CD4-positive, alpha-beta T cell treated with Interleukin-10 for 1 hour (primary cell): ENCODE results near the gene SLC2A5.

Experiments
- DNase-seq: peaks from one replicate; pipeline ENCODE4 v3.0.0-alpha.2; 2020

The SLC2A5 gene

GRCh38 chr1:9088807-9089206 is 19.4 kb upstream of the SLC2A5 start:
- no peak for DNase-seq

DNA sequence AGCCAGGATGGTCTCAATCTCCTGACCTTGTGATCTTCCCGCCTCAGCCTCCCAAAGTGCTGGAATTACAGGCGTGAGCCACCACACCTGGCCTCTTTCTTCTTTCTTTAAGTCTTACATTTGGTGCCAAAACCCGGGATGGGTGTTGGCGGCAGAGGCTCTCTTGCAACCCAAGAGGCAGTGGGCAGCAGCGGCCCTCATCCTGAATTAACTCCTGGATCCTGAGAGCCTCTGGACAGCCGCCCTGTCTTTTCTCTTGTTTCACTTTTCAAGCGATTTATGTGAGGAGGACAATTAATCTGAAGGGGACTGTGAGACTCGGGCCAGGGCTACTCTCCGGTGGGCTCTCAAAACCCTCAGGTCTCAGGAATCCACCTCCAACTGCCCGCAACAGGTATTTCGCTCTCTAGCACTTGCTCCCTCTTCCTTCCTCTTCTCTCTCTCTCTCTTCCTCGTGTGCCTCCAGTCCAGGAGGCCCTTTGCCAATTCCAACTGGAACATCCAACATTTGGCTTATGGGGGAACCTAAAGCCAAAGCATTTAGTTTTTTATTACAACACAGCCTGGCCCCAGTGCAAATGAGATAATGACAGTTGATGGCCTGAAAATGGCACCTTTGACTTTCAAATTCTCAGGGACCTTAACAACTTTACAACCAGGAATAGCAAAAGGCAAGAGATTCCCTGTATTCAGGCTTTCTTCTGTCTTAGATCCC is 18.1 kb upstream of the SLC2A5 start:
- no peak for DNase-seq

- DNase-seq, result no peak
Measured at GRCh38 chr1:9086796-9087195, 17.4 kb upstream of the SLC2A5 start.

DNA sequence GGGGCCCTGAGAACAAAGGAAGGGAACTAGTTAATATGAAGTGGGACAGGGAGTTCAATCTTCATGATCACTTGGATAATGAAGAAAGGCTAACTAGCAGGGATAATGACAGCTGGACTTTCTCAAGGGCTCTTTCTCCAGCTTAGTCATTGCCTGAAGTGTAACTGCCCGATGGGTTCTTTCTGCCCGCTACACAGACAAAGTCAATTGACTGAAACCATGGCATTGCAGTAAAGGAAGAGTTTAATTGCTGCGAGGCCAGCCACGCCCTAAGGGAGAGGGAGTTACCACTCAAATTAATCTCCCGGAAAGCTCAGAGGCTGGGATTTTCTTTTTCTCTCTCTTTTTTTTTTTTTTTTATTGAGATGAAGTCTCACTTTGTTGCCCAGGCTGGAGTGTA is 16.6 kb upstream of the SLC2A5 start:
- no peak for DNase-seq

DNA sequence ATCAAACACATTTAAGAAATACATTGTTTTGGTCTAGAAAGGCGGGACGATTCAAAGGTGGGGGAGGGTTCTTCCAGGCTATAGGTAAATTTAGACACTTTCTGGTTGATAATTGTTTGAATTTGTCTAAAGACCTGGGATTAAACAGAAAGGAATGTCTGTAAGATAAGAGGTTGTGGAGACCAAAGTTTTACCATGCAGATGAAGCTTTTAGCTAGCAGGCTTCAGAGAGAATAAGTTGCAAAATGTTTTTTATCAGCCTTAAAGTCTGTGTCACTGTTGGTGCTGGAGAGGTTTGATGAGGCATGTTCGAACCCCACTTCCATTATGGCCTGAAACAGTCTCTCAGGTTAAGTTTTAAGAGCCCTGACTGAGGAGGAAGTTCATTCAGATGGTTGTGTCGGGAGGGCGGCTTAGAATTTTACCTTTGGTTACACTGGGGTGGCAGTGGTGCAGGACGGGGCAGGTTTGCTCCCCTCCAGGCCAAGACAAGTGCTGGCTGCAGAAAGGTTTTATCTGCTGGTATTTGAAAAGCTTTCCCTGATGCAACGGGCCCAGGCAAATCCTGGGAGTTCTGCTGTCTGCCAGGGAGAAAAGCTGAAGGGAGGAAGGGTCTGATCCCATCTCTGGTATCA is 16.0 kb upstream of the SLC2A5 start:
- no peak for DNase-seq

- no peak for DNase-seq
Measured at GRCh38 chr1:9084906-9085305, 15.5 kb upstream of the SLC2A5 start.

DNA sequence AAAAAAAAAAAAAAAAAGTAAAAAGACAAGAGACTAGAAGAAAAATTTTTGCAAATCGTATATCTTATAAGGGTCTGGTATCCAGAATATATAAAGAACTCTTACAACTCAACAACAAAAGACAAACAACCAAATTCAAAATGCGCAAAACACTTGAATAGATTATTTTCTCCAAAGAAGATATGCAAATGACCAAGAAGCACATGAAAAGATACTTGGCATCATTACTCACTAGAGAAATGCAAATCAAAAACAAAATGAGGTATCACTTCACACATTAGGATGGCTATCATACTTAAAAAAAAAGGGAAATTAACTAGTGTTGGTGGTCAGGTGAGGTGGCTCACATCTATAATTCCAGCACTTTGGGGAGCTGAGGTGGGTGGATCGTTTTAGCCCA is 12.0 kb upstream of the SLC2A5 start:
- DNase-seq, result no peak

- no peak for DNase-seq
Measured at GRCh38 chr1:9080705-9081291, 11.4 kb upstream of the SLC2A5 start.

GRCh38 chr1:9079988-9080704 is 10.7 kb upstream of the SLC2A5 start:
- no peak for DNase-seq

DNA sequence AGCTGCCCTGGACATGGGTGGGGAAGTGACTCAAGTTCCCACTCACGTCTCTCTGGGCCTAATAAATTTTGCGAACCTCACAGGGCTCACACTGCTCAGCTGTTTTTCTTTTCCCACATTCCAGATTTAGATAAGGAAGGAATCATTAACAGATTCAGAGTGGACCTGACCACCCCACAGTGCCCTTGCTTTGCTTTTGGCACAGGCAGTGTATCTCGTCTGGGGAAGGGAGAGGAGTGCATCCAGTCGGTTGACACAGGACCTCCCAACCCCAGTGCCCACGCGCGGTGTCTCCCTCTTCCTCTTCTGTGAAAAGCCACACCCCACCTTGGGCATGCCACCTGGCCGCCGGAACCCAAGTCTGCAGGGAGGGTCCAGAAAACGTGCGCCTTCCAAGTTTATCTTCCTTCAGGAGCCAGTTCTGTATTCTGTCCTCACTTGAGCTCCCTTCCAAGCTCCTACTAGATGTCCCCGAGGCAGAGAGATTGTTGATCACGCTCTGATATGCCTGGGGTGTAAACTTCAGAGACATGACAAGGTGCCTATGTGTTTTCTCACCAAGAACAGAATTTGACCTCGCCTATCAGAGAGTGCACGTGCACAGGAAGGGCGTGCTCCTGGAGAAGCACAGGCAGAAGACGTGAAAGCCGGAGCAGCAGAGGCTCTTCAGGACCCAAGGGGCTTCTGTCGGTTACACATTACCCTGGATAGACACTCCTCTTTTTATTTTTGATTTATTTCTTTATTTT is 9.5 kb upstream of the SLC2A5 start:
- no peak for DNase-seq

- no peak for DNase-seq
Measured at GRCh38 chr1:9078015-9078751, 8.7 kb upstream of the SLC2A5 start.

- no peak for DNase-seq
Measured at GRCh38 chr1:9075022-9075421, 5.6 kb upstream of the SLC2A5 start.

DNA sequence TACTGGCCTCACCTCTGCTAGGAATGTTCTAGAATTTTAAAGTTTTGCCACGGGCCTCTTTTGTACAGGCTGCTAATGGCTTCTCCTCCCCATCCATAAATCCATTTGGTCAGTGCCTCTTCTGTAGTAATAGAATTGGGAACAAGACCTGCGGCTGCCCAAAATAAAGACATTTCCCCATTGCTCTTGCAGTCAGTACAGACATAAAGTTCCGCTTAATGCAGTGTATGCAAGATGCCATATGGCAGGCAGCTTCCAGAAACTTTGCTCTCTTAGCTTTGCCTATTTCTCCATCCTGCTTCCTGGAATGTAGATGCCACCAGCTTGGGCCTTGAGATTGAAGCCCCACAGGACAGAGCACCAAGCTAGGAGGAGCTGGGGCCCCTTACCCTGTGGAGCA is 3.7 kb upstream of the SLC2A5 start:
- no peak for DNase-seq

GRCh38 chr1:9071554-9072235 is 2.3 kb upstream of the SLC2A5 start:
- DNase-seq, result no peak

DNA sequence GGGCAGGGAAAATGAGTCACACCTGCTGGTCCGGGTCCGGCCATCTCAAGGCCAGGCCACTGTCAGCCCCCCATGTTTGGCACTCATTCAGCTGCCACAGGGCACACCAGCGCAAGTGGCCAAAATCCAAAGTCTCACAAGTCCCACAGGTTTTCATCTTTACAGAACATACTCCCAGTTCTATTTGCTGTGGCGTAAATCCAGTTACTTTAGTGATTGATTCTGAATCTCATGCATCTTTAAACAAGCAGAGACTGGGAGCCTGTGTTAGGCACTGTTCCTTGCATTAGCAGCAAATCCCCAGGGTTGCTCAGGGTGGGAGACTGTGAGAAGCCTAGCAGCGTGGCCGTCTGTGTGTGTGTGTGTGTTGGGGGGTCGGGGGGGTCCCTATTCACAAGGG is 1.1 kb upstream of the SLC2A5 start:
- no peak for DNase-seq

DNA sequence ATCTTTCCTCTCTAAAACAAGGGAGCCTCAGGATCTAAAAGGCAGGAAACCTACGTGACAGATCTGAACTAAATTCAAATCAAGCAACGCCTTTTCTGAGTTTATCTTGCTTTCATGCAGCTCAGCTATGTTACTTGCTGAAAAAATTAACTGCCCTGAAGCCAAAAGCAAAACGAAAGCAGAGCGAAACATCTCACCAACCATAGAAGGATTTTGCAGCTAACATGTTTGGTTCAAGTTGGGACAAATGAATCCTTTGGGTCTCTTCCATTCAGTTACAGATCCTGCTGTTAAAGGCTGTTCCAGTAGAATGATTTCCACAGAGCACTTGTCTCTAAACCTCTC is 482 bp downstream of the SLC2A5 start:
- no peak for DNase-seq

DNA sequence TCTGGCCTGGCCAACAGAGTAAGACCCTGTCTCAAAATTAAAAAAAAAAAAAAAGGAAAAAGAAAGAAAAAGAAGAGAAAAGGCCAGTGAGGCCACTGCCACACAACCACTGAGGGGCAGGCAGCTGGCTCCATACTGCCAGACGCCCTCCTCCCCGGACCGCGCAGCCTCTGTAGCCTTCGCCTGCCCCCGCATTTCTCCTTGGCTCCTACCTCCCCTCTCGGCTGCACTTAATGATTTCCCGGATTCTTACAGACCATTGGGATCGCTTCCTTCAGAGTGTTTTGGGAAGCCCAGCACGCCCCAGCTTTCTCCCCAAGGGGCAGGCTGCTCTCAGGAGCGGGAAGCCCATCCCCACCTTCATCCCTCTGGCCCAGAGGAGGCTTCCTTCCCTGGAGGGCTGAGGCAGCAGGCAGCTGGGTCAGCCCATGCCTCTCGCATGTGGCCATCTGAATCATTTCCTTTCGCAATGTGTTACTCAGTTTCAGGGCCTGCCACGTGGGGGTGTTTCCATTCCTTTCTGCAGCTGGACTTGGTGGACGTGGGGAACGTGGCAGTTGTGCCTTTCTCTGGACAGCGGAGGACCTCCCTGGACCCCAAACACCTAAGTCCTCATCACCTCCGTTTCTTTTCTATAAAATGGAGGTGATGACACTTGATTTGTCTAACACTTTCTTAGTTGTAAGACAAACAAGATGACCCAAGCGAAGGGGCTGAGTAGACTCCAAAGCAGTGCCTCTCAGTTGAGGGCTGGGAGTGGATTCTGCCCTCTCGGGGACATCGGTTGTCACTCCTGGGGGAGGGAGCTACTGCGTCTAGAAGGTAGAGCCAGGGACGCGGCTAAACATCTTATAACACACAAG is 2.3 kb downstream of the SLC2A5 start:
- DNase-seq, result no peak

GRCh38 chr1:9065213-9065751 is 4.2 kb downstream of the SLC2A5 start:
- DNase-seq, result no peak

GRCh38 chr1:9062846-9063245 is 6.6 kb downstream of the SLC2A5 start:
- DNase-seq, result no peak

GRCh38 chr1:9062021-9062471 is 7.4 kb downstream of the SLC2A5 start:
- no peak for DNase-seq
